Panc1 (cell line): Measurements from ENCODE around the gene RPL3. TPM values are rescaled to one million over a fixed set of nuclear protein-coding genes. Genes with fewer than 3 reads are reported as not detected.
A peak's percentile ranks its signal among the peaks of the same experiment; 100 is the strongest.

Experiments
- ATAC-seq: fragments of 200-7000 bp; cut with Tn5 transposase; 2 replicates; pipeline ENCODE4 v1.9.1; 2020; ENCODE audit warnings: mild to moderate bottlenecking, moderate library complexity
- BruUV-seq: library from RNA; stranded (reverse); fragments of 400-500 nt; replicated peaks from 2 replicates; lab custom pipeline; 2021; lab: Mats Ljungman, UMichigan
- CTCF ChIA-PET: fragments of 300-600 bp; sonication (Branson Sonifier 250); formaldehyde crosslinking; loops from one replicate; lab custom pipeline; 2022; ENCODE audit warnings: antibody characterized with exemption; lab: Charles Lee
- POLR2A ChIA-PET: fragments of 300-600 bp; sonication (Branson Sonifier 250); formaldehyde crosslinking; loops from one replicate; lab custom pipeline; 2022; ENCODE audit warnings: antibody characterized with exemption; lab: Charles Lee
- DNase-seq: peaks from one replicate; pipeline ENCODE4 v3.0.0-alpha.2; 2010; ENCODE audit warnings: low read depth, low spot score
- H3K27ac ChIP-seq: 2 replicates; pipeline ENCODE4 v1.5.1; 2011; ENCODE audit warnings: mild to moderate bottlenecking, low read length, inconsistent platforms
- H3K27me3 ChIP-seq: fragments of 200-500 bp; sonication (Bioruptor generic); 2 replicates; pipeline ENCODE4 v1.6.0; 2014; ENCODE audit warnings: low read length, inconsistent platforms; ENCODE audit not compliant: control insufficient read depth, insufficient read depth
- H3K36me3 ChIP-seq: fragments of 200-500 bp; sonication (Bioruptor generic); 2 replicates; pipeline ENCODE4 v1.5.1; 2014; ENCODE audit warnings: inconsistent platforms, mild to moderate bottlenecking, low read length, moderate library complexity; ENCODE audit not compliant: control insufficient read depth, insufficient read depth
- H3K4me1 ChIP-seq: 2 replicates; pipeline ENCODE4 v1.5.1; 2011; ENCODE audit warnings: inconsistent platforms, mild to moderate bottlenecking, low read length, moderate library complexity; ENCODE audit not compliant: control insufficient read depth, insufficient read depth
- H3K4me3 ChIP-seq, 2 experiments: 2 replicates each; pipeline ENCODE4 v1.5.1; 2011 to 2012; ENCODE audit warnings: low read depth in 2 of 2, low read length in 2 of 2, mild to moderate bottlenecking in 2 of 2, inconsistent platforms in 1 of 2, moderate library complexity in 1 of 2
- H3K9me3 ChIP-seq: fragments of 200-500 bp; sonication (Bioruptor generic); 2 replicates; pipeline ENCODE4 v1.5.1; 2014; ENCODE audit warnings: low read depth, mild to moderate bottlenecking, inconsistent platforms, low read length, moderate library complexity; ENCODE audit not compliant: control insufficient read depth, insufficient read depth
- POLR2AphosphoS5 ChIP-seq: IDR thresholded peaks from 2 replicates; pipeline ENCODE4 v1.6.1; 2012; ENCODE audit warnings: mild to moderate bottlenecking, low read depth, low read length, moderate library complexity
- SIN3A ChIP-seq: IDR thresholded peaks from 2 replicates; pipeline ENCODE4 v1.6.1; 2012; ENCODE audit warnings: low read depth, mild to moderate bottlenecking, low read length, moderate library complexity, borderline replicate concordance; ENCODE audit not compliant: insufficient read depth
- TCF7L2 ChIP-seq: IDR thresholded peaks from 2 replicates; pipeline ENCODE4 v1.6.1; 2011; ENCODE audit warnings: mild to moderate bottlenecking, low read depth, low read length, inconsistent platforms
- in situ Hi-C: cut with HindIII; loops from 2 replicates; pipeline ENCODE4 v1.10.0; 2016; ENCODE audit warnings: low sequenced_read_pairs, low pct_unique_long_range_greater_than_20kb
- intact Hi-C: fragments of 100-400 bp; cut with micrococcal nuclease; formaldehyde crosslinking; loops from one replicate; pipeline ENCODE4 v1.10.0; 2022; ENCODE audit not compliant: unreplicated experiment
- total RNA-seq: library from RNA; stranded (reverse); gene quantifications from one replicate; pipeline ENCODE4 v1.2.1, GENCODE V29; 2021; ENCODE audit not compliant: unreplicated experiment
- TF ChIP-seq, protein P1 (sequence below): fragments of 450-650 bp; IDR thresholded peaks from 2 replicates; pipeline ENCODE4 v1.5.1; 2017; ENCODE audit warnings: mild to moderate bottlenecking
- TF ChIP-seq, protein P2 (sequence below), 2 experiments: IDR thresholded peaks; 2 replicates each; pipeline ENCODE4 v1.6.1; 2011 to 2012; ENCODE audit warnings: low read depth in 2 of 2, control low read depth in 1 of 2, low read length in 1 of 2, mild to moderate bottlenecking in 1 of 2, moderate library complexity in 1 of 2; ENCODE audit not compliant: insufficient read depth in 1 of 2

RPL3 gene
- total RNA-seq, 1 experiment from 2014 or later = 885 TPM

DNA sequence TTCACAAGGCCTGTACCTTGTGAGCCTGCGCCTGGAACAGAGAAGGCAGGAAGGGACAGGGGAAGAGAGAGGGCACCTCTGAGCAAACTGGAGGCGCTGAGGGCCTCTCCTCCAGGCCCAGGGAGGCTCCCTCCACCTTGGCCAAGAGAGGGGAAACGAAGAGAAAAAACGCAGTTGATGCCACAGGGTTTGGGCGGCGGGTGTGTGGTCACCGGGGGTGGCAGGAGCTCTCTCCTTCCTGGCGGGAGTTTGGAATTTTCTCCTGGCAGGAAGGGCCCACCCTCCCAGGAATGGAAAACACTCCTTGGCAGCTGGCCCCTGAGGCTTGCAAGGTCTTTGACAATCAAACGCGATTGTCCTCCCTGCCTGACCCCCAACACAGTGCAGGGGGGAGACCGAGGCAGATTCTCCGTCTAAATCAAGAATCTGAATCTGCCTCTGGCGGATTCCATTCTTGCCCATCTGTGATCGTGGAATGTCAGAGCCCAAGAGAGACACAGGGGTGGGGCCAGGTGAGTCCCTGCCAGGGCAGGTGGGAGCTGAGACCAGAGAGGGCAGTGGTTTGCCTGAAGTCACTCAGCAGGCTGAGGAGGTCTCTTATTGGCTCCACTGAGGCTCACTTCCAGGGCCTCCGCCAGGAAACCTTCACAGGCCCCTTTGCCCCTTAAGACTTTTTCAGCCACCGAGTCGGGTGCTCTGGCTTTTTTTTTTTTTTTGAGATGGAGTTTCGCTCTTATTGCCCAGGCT is 21.0 kb downstream of the RPL3 start:
- CTCF ChIA-PET = no interaction called here
- POLR2A ChIA-PET = interaction anchor here (0.5 kb wide), 1 partner anchor 57 kb away, joined by 3 read pairs; no protein-coding TSS in a partner anchor
- intact Hi-C loops (no loop called here), in situ Hi-C loops (no loop called here)
- no peaks in the 10 kb centered on the region for H3K27me3 ChIP-seq
- ATAC-seq (peak; percentile 46), DNase-seq (no peak)
- peaks cover 60% of the 10 kb centered on the region for H3K4me1 ChIP-seq
- BruUV-seq = no TSS peak
- H3K4me3 ChIP-seq = no peak overlapping the region
- TF ChIP-seq, protein P1, sequence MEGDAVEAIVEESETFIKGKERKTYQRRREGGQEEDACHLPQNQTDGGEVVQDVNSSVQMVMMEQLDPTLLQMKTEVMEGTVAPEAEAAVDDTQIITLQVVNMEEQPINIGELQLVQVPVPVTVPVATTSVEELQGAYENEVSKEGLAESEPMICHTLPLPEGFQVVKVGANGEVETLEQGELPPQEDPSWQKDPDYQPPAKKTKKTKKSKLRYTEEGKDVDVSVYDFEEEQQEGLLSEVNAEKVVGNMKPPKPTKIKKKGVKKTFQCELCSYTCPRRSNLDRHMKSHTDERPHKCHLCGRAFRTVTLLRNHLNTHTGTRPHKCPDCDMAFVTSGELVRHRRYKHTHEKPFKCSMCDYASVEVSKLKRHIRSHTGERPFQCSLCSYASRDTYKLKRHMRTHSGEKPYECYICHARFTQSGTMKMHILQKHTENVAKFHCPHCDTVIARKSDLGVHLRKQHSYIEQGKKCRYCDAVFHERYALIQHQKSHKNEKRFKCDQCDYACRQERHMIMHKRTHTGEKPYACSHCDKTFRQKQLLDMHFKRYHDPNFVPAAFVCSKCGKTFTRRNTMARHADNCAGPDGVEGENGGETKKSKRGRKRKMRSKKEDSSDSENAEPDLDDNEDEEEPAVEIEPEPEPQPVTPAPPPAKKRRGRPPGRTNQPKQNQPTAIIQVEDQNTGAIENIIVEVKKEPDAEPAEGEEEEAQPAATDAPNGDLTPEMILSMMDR = no peak
- TF ChIP-seq, protein P2, sequence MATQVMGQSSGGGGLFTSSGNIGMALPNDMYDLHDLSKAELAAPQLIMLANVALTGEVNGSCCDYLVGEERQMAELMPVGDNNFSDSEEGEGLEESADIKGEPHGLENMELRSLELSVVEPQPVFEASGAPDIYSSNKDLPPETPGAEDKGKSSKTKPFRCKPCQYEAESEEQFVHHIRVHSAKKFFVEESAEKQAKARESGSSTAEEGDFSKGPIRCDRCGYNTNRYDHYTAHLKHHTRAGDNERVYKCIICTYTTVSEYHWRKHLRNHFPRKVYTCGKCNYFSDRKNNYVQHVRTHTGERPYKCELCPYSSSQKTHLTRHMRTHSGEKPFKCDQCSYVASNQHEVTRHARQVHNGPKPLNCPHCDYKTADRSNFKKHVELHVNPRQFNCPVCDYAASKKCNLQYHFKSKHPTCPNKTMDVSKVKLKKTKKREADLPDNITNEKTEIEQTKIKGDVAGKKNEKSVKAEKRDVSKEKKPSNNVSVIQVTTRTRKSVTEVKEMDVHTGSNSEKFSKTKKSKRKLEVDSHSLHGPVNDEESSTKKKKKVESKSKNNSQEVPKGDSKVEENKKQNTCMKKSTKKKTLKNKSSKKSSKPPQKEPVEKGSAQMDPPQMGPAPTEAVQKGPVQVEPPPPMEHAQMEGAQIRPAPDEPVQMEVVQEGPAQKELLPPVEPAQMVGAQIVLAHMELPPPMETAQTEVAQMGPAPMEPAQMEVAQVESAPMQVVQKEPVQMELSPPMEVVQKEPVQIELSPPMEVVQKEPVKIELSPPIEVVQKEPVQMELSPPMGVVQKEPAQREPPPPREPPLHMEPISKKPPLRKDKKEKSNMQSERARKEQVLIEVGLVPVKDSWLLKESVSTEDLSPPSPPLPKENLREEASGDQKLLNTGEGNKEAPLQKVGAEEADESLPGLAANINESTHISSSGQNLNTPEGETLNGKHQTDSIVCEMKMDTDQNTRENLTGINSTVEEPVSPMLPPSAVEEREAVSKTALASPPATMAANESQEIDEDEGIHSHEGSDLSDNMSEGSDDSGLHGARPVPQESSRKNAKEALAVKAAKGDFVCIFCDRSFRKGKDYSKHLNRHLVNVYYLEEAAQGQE (IDR thresholded peaks at IDR 0.05; ENCODE audit: insufficient read depth in 1 of 2, low read depth in 2 of 2, low read length in 1 of 2) = no peak
- no peak for TF ChIP-seq POLR2AphosphoS5
- no peak for TF ChIP-seq TCF7L2
- TF ChIP-seq SIN3A = no peak
- no peaks in the 10 kb centered on the region for H3K9me3 ChIP-seq
- no peaks in the 10 kb centered on the region for H3K36me3 ChIP-seq
- H3K27ac ChIP-seq = peak overlapping the region; percentile 90

- CTCF ChIA-PET = interaction anchor here (0.6 to 0.7 kb wide), 2 partner anchors 11 to 233 kb away, joined by 3 read pairs; no protein-coding TSS in a partner anchor
- in situ Hi-C loops = no loop called here
- no peak for DNase-seq
- intact Hi-C loops = no loop called here
- Histone ChIP-seq H3K27me3 (no peaks in the 10 kb centered on the region), H3K27ac (peak overlapping the region; percentile 90), H3K36me3 (no peaks in the 10 kb centered on the region), H3K9me3 (no peaks in the 10 kb centered on the region), H3K4me1 (peaks cover 63% of the 10 kb centered on the region), H3K4me3 (no peak overlapping the region)
- ATAC-seq = peak; percentile 58
- TF ChIP-seq SIN3A = no peak
- TF ChIP-seq, protein P1 = no peak
- no TSS peak for BruUV-seq
- POLR2A ChIA-PET = no interaction called here
These were observed 21.8 kb downstream of the RPL3 start for GRCh38 chr22:39297490-39298240.
